OCI-LY3 (cell line): ENCODE data around the gene TENM4.

Source experiments
- H2AFZ ChIP-seq: fragments of 200-600, 300-600 bp; shearing (Covaris generic); 2 replicates; pipeline ENCODE4 v1.6.0; 2014; ENCODE audit warnings: antibody characterized with exemption, low read depth, low read length
- H3K27ac ChIP-seq: fragments of 200-600, 300-600 bp; sonication (generic); 2 replicates; pipeline ENCODE4 v1.5.1; 2014; ENCODE audit warnings: mild to moderate bottlenecking, low read length, moderate library complexity, mixed read lengths
- H3K27me3 ChIP-seq: fragments of 200-600, 300-600 bp; sonication (generic); 2 replicates; pipeline ENCODE4 v1.6.1; 2014; ENCODE audit warnings: low read depth, low read length, mixed read lengths
- H3K36me3 ChIP-seq: fragments of 200-600, 300-600 bp; sonication (generic); replicated peaks from 2 replicates; pipeline ENCODE3; 2014; ENCODE audit warnings: low read depth, low read length, mixed read lengths
- H3K4me1 ChIP-seq: fragments of 300-600, 200-600 bp; sonication (generic); 2 replicates; pipeline ENCODE4 v1.6.1; 2014; ENCODE audit warnings: low read length, mixed read lengths
- H3K4me2 ChIP-seq: fragments of 200-600, 300-600 bp; sonication (generic); 2 replicates; pipeline ENCODE4 v1.6.1; 2014; ENCODE audit warnings: low read length, mixed read lengths
- H3K4me3 ChIP-seq: fragments of 300-600, 200-600 bp; sonication (generic); 2 replicates; pipeline ENCODE4 v1.5.1; 2014; ENCODE audit warnings: antibody characterized with exemption, mild to moderate bottlenecking, low read length, moderate library complexity
- H3K79me2 ChIP-seq: fragments of 300-600, 200-600 bp; shearing (Covaris generic); 2 replicates; pipeline ENCODE4 v1.6.1; 2014; ENCODE audit warnings: mild to moderate bottlenecking, low read length, mixed read lengths
- H3K9ac ChIP-seq: fragments of 300-600, 200-600 bp; shearing (Covaris generic); 2 replicates; pipeline ENCODE4 v1.6.0; 2014; ENCODE audit warnings: mild to moderate bottlenecking, low read length, moderate library complexity
- H3K9me3 ChIP-seq: fragments of 200-600, 300-600 bp; shearing (Covaris generic); 2 replicates; pipeline ENCODE4 v1.6.1; 2014; ENCODE audit warnings: low read length, mixed read lengths; ENCODE audit not compliant: insufficient read depth
- H4K20me1 ChIP-seq: fragments of 200-600, 300-600 bp; sonication (generic); 2 replicates; pipeline ENCODE4 v1.6.1; 2016; ENCODE audit warnings: low read length, mixed read lengths; ENCODE audit not compliant: insufficient read depth
- CTCF ChIP-seq: fragments of 200-600, 300-600 bp; sonication (generic); IDR thresholded peaks from 2 replicates; pipeline ENCODE4 v1.5.1; 2014; ENCODE audit warnings: antibody characterized with exemption, low read length, low read depth
- EZH2phosphoT487 ChIP-seq: fragments of 200-600 bp; shearing (Covaris generic); IDR thresholded peaks from 2 replicates; pipeline ENCODE4 v1.6.1; 2018; ENCODE audit warnings: antibody characterized with exemption, mixed run types, low read depth

Gene TENM4

GRCh38 chr11:78654866-78655265 lies 786.0 kb downstream of the TENM4 start:
- no peaks in the 10 kb centered on the region; the same call in 1 of the 2 replicates for H3K27me3 ChIP-seq
- no peaks in the 10 kb centered on the region for H3K36me3 ChIP-seq
- no peak overlapping the region for H3K9ac ChIP-seq
- H4K20me1 ChIP-seq = no peaks in the 10 kb centered on the region
- no peak for TF ChIP-seq CTCF
- TF ChIP-seq EZH2phosphoT487 = no peak
- no peak overlapping the region for H3K4me2 ChIP-seq
- peaks cover 8% of the 10 kb centered on the region; the same call in 1 of the 2 replicates for H3K4me1 ChIP-seq
- H2AFZ ChIP-seq = no peak overlapping the region
- no peaks in the 10 kb centered on the region for H3K79me2 ChIP-seq
- H3K9me3 ChIP-seq = no peaks in the 10 kb centered on the region
- no peak overlapping the region for H3K27ac ChIP-seq
- H3K4me3 ChIP-seq = no peak overlapping the region

GRCh38 chr11:78654071-78654470 lies 786.8 kb downstream of the TENM4 start:
- Histone ChIP-seq H3K4me1 (peaks cover 8% of the 10 kb centered on the region; the same call in 1 of the 2 replicates), H3K9ac (no peak overlapping the region), H3K27me3 (no peaks in the 10 kb centered on the region; the same call in 1 of the 2 replicates), H3K4me2 (no peak overlapping the region), H3K27ac (no peak overlapping the region), H4K20me1 (no peaks in the 10 kb centered on the region), H3K36me3 (no peaks in the 10 kb centered on the region), H2AFZ (no peak overlapping the region), H3K4me3 (no peak overlapping the region), H3K79me2 (no peaks in the 10 kb centered on the region), H3K9me3 (no peaks in the 10 kb centered on the region)
- TF ChIP-seq EZH2phosphoT487 = no peak
- no peak for TF ChIP-seq CTCF

- Histone ChIP-seq H3K4me2 (no peak overlapping the region), H3K27me3 (no peaks in the 10 kb centered on the region; the same call in 1 of the 2 replicates), H3K4me1 (peaks cover 8% of the 10 kb centered on the region; the same call in 1 of the 2 replicates), H2AFZ (no peak overlapping the region), H4K20me1 (no peaks in the 10 kb centered on the region), H3K36me3 (no peaks in the 10 kb centered on the region), H3K4me3 (no peak overlapping the region), H3K79me2 (no peaks in the 10 kb centered on the region), H3K9ac (no peak overlapping the region), H3K27ac (no peak overlapping the region), H3K9me3 (no peaks in the 10 kb centered on the region)
- no peak for TF ChIP-seq CTCF
- TF ChIP-seq EZH2phosphoT487 = no peak
Observed at GRCh38 chr11:78653294-78653909, 787.4 kb downstream of the TENM4 start.

- TF ChIP-seq EZH2phosphoT487 = no peak
- no peak for TF ChIP-seq CTCF
- Histone ChIP-seq H3K4me2 (no peak overlapping the region), H3K9me3 (no peaks in the 10 kb centered on the region), H2AFZ (no peak overlapping the region), H3K9ac (no peak overlapping the region), H3K27me3 (no peaks in the 10 kb centered on the region; the same call in 1 of the 2 replicates), H3K4me3 (no peak overlapping the region), H3K79me2 (no peaks in the 10 kb centered on the region), H3K36me3 (no peaks in the 10 kb centered on the region), H3K4me1 (peaks cover 8% of the 10 kb centered on the region; the same call in 1 of the 2 replicates), H4K20me1 (no peaks in the 10 kb centered on the region), H3K27ac (no peak overlapping the region)
Observed at GRCh38 chr11:78652843-78653239, 788.0 kb downstream of the TENM4 start.
